Measurements from ENCODE around the gene ARL6IP6. TPM values are rescaled to one million over a fixed set of nuclear protein-coding genes. Genes with fewer than 3 reads are reported as not detected.

Gene ARL6IP6
- total RNA-seq, 1 donor from 2014 or later = 18.1 TPM

DNA sequence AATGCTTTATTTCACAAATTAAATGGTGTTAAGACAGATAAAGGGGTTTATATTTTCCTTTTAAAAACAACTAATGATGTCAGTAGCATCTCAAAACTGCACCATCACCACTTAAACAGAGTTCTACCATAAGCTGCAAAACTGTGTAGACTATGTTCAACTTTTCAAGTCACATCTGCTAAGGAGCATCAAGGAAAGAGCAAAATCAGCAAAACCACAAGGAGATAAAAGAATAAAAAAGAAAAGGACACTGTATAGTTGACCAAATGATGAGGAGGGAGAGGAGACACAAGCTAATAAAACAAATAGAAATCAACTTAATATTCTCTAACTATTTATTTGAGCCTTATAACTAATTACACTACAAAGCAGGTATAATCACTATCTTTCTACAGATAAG is 35.0 kb upstream of the ARL6IP6 start:
- DNase-seq (ENCODE audit: low read depth) (no peak), FAIRE-seq (no peak)
- Mint-ChIP-seq H3K4me3 (ENCODE audit: unreplicated experiment) (no peak overlapping the region), H3K36me3 (ENCODE audit: low read depth, unreplicated experiment) (peaks cover 7% of the 10 kb centered on the region), H3K27ac (ENCODE audit: unreplicated experiment) (no peak overlapping the region), H3K27me3 (ENCODE audit: low read depth, unreplicated experiment) (no peaks in the 10 kb centered on the region), H3K4me1 (ENCODE audit: low read depth, unreplicated experiment) (no peaks in the 10 kb centered on the region), H3K9me3 (ENCODE audit: unreplicated experiment) (no peaks in the 10 kb centered on the region)
- Histone ChIP-seq H3K9ac (ENCODE audit: low read length) (no peak overlapping the region), H4K20me1 (ENCODE audit: insufficient read depth, low read length) (peaks cover 34% of the 10 kb centered on the region), H3K36me3 (ENCODE audit: insufficient read depth, low read length) (peaks cover 13% of the 10 kb centered on the region), H3K4me1 (ENCODE audit: insufficient read depth, low read length) (no peaks in the 10 kb centered on the region), H3K27me3 (ENCODE audit: insufficient read depth, low read length) (no peaks in the 10 kb centered on the region), H3K79me2 (ENCODE audit: insufficient read depth, low read length) (peaks cover 55% of the 10 kb centered on the region), H3K27ac (ENCODE audit: low read depth, low read length) (no peak overlapping the region), H3K4me2 (ENCODE audit: low read length) (no peak overlapping the region), H2AFZ (ENCODE audit: low read depth, low read length) (no peak overlapping the region), H3K4me3 (ENCODE audit: insufficient read depth, low read depth, low read length) (no peak overlapping the region), H3K9me3 (ENCODE audit: insufficient read depth, low read depth, low read length) (no peaks in the 10 kb centered on the region)
- TF ChIP-seq EZH2 (IDR thresholded peaks at IDR 0.05; ENCODE audit: insufficient read depth, low read length) = no peak
- TF ChIP-seq, protein P1, sequence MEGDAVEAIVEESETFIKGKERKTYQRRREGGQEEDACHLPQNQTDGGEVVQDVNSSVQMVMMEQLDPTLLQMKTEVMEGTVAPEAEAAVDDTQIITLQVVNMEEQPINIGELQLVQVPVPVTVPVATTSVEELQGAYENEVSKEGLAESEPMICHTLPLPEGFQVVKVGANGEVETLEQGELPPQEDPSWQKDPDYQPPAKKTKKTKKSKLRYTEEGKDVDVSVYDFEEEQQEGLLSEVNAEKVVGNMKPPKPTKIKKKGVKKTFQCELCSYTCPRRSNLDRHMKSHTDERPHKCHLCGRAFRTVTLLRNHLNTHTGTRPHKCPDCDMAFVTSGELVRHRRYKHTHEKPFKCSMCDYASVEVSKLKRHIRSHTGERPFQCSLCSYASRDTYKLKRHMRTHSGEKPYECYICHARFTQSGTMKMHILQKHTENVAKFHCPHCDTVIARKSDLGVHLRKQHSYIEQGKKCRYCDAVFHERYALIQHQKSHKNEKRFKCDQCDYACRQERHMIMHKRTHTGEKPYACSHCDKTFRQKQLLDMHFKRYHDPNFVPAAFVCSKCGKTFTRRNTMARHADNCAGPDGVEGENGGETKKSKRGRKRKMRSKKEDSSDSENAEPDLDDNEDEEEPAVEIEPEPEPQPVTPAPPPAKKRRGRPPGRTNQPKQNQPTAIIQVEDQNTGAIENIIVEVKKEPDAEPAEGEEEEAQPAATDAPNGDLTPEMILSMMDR (IDR thresholded peaks at IDR 0.05; ENCODE audit: insufficient read depth, low read depth, low read length) = no peak

DNA sequence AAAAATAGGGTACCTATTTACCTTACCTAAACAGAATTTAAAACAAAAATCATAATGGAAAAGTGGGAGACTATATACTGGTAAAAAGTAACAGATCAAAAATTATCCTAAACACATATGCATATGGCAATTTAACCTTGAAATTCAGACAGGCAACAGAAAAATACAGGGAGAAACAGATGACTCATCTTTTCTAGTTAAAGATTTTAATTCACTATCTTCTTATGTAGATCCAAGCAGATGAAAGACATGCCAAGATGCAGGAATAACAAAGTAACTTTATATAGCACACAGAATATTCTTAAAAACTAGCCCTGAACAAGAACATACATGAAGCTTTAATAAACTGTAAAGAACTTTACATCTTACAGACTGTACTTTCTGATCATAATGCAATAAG is 32.1 kb upstream of the ARL6IP6 start:
- Histone ChIP-seq H3K27ac (ENCODE audit: low read depth, low read length) (no peak overlapping the region), H3K4me2 (ENCODE audit: low read length) (no peak overlapping the region), H3K9ac (ENCODE audit: low read length) (no peak overlapping the region), H3K9me3 (ENCODE audit: insufficient read depth, low read depth, low read length) (no peaks in the 10 kb centered on the region), H3K4me3 (ENCODE audit: insufficient read depth, low read depth, low read length) (no peak overlapping the region), H2AFZ (ENCODE audit: low read depth, low read length) (no peak overlapping the region), H3K36me3 (ENCODE audit: insufficient read depth, low read length) (no peaks in the 10 kb centered on the region), H3K79me2 (ENCODE audit: insufficient read depth, low read length) (peaks cover 58% of the 10 kb centered on the region), H4K20me1 (ENCODE audit: insufficient read depth, low read length) (peaks cover 34% of the 10 kb centered on the region), H3K27me3 (ENCODE audit: insufficient read depth, low read length) (no peaks in the 10 kb centered on the region), H3K4me1 (ENCODE audit: insufficient read depth, low read length) (no peaks in the 10 kb centered on the region)
- FAIRE-seq = peak; percentile 26
- H3K9me3 Mint-ChIP-seq (ENCODE audit: unreplicated experiment) = no peaks in the 10 kb centered on the region
- H3K4me3 Mint-ChIP-seq (ENCODE audit: unreplicated experiment) = no peak overlapping the region
- TF ChIP-seq EZH2 (IDR thresholded peaks at IDR 0.05; ENCODE audit: insufficient read depth, low read length) = no peak
- H3K27me3 Mint-ChIP-seq (ENCODE audit: low read depth, unreplicated experiment) = no peaks in the 10 kb centered on the region
- DNase-seq (ENCODE audit: low read depth) = no peak
- no peak overlapping the region for H3K27ac Mint-ChIP-seq (ENCODE audit: unreplicated experiment)
- peaks cover 6% of the 10 kb centered on the region for H3K36me3 Mint-ChIP-seq (ENCODE audit: low read depth, unreplicated experiment)
- H3K4me1 Mint-ChIP-seq (ENCODE audit: low read depth, unreplicated experiment) = no peaks in the 10 kb centered on the region

DNA sequence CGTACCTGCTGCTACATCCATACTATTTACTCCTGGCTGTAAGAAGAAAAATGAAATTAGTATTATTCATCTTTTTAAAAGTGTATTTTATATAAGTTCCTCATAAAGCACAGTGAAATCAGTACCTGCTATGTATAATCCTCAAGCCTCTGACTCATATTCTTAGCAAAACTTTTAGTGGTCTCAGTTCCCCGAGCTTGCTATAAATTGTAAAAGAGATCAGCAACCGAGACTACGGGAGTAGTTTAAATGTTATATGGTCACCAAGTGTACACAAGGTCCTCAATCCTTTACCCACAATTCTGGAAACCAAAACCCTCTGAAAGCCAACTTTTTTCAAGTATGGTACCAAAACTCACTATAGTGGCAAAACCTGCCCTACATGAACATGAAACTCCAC is 25.4 kb upstream of the ARL6IP6 start:
- Mint-ChIP-seq H3K4me1 (ENCODE audit: low read depth, unreplicated experiment) (peaks cover 24% of the 10 kb centered on the region), H3K4me3 (ENCODE audit: unreplicated experiment) (no peak overlapping the region), H3K36me3 (ENCODE audit: low read depth, unreplicated experiment) (peaks cover 4% of the 10 kb centered on the region), H3K9me3 (ENCODE audit: unreplicated experiment) (no peaks in the 10 kb centered on the region), H3K27me3 (ENCODE audit: low read depth, unreplicated experiment) (no peaks in the 10 kb centered on the region), H3K27ac (ENCODE audit: unreplicated experiment) (no peak overlapping the region)
- Histone ChIP-seq H3K4me2 (ENCODE audit: low read length) (no peak overlapping the region), H3K4me3 (ENCODE audit: insufficient read depth, low read depth, low read length) (no peak overlapping the region), H3K27ac (ENCODE audit: low read depth, low read length) (no peak overlapping the region), H3K9ac (ENCODE audit: low read length) (no peak overlapping the region), H3K27me3 (ENCODE audit: insufficient read depth, low read length) (no peaks in the 10 kb centered on the region), H2AFZ (ENCODE audit: low read depth, low read length) (no peak overlapping the region), H3K36me3 (ENCODE audit: insufficient read depth, low read length) (peaks cover 16% of the 10 kb centered on the region), H3K9me3 (ENCODE audit: insufficient read depth, low read depth, low read length) (no peaks in the 10 kb centered on the region), H4K20me1 (ENCODE audit: insufficient read depth, low read length) (peaks cover 13% of the 10 kb centered on the region), H3K4me1 (ENCODE audit: insufficient read depth, low read length) (no peaks in the 10 kb centered on the region), H3K79me2 (ENCODE audit: insufficient read depth, low read length) (peaks cover 60% of the 10 kb centered on the region)
- DNase-seq (ENCODE audit: low read depth) = no peak
- no peak for FAIRE-seq
- TF ChIP-seq EZH2 (IDR thresholded peaks at IDR 0.05; ENCODE audit: insufficient read depth, low read length) = no peak
- TF ChIP-seq, protein P1 (IDR thresholded peaks at IDR 0.05; ENCODE audit: insufficient read depth, low read depth, low read length) = no peak
